HG03196 (cell line): ENCODE results near the gene SELENOI.

ENCODE experiments used
- ATAC-seq: cut with Tn5 transposase; IDR thresholded peaks from one replicate; pipeline ENCODE4 v1.9.1; 2021; ENCODE audit not compliant: unreplicated experiment

SELENOI gene

DNA sequence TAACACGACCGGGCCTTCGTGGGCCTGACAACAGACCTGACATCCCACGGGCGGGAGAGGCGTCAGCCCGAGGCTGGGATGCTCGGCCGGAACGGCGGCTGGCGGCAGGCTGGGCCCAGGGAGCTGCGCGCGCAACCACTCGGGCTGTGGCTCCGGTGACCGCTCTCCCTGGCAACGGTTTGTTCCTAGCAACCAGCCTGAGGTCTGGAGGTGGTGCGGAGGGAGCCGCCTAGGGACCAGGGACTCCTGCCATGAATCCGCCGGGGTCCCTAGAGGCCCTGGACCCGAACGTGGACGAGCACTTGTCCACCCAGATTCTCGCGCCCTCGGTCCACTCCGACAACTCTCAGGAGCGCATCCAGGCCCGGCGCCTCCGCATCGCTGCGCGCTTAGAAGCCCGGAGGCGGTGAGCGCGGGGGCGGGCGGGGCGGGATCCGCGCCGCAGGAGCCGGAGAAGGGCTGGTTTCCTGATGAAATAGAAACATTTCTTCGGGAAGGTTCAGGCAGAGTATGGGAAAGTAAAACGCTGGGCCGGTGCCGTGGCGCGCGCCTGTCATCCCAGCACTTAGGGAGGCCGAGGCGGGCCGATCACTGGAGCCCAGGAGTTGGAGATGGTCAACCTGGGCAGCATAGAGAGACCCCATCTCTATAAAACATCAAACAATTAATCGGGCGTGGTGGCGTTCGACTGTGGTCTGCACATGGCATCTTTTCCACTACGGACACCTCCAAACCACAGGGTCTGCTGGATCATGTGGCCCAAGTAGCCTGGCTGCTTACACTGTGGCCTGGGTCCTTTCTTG is 56.0 kb downstream of the SELENOI start, which contains the start of gene DRC1:
TSS of gene DRC1 (plus strand) at position 182 of the 803 bp plus-strand sequence. CDS start at position 252, 70 bp downstream.
- ATAC-seq = no peak

DNA sequence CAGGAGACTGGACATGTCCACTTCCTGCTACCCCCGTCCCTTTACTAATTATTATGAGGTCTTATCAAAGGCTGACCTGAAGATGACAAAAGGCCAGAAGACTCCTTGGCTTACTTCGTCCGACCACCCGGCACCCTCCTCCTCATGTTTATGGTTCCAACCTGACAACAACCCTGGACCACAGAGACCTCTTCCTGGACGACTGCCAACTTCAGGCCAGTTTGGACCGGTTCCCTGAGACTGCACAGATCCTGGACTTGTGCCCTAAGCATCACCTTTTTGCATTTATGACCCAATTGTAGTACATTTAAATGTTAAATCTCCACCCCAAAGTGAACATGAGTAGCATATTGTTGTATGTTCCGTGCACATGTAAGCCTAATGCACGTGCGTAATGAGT is 61.6 kb downstream of the SELENOI start:
- ATAC-seq = no peak

DNA sequence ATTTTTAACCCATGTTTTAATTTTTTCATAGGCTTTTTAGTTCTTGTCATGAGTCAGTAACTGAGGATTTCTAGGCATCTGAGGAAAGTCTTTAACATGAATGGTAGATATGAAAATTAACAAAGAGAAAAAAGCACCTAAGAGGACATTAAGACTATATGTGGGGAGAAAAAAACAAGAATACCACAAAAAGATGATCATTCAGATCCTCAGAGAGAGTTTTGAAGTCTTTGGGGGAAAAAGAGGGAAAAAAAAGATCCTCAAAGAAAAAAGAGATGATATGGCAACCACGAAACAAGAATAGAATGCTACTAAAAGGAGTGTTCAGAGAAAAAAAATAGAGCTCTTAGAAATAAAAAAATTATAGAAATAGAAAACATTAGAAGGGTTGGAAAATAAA is 63.8 kb downstream of the SELENOI start:
- no peak for ATAC-seq

DNA sequence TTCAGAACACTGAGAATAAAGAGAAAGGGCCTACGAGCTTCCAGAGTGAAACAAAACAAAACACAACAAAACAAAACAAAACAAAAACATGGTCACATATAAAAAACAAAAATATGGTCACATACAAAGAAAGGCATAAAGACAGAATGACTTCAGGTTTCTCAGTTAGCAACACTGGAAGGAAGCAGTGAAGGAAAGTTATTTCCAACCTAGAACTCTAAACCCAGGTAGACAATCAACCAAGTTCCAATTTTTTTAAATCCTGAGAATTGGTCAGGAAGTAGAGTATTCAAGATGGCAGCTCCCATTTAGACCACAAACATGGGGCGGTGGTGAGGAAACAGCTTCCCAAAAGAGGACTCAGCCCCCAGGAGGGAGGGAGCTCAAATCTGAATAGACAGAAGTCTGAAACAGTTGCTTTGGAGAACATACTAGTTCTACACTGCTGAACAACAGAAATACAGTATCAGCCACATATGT is 64.9 kb downstream of the SELENOI start:
- no peak for ATAC-seq

DNA sequence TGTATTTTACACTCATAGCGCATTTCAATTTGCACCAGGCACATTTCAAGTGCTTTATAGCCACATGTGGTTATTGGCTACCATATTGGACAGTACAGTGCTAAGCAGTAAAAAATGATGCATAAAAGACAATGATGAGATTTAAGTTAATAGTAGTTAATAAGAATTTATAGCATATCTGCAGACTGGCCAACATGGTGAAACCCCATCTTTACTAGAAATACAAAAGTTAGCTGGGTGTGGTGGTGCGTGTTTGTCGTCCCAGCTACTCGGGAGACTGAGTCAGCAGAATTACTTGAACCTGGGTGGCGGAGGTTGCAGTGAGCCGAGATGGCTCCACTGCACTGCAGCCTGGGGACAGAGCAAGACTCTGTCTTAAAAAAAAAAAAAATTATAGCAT is 65.5 kb downstream of the SELENOI start:
- ATAC-seq = no peak

DNA sequence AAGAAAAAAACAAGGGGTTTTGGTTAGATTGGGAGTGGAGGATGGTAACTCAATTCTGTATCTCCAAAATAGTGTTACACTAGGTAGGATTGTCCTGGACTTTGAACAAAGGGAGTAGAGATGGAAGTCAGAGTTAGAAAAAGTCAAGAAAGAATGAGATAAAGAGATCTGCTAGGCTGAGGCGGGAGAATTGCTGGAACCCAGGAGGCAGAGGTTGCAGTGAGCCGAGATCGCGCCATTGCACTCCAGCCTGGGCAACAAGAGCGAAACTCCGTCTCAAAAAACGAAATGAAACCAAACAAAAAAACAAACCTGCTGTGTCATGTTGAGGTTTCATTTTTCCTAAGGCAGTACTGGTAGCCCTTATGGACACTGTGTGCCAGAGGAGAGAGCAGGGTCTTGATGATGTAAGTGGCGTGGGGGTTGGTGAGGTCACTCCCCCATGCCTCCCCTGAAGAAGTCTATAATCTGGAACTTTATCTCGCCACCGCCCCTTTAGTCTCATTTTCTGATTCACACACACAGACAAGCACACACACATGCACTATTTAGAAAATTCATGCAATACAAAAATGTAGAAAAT is 66.2 kb downstream of the SELENOI start:
- ATAC-seq = no peak

DNA sequence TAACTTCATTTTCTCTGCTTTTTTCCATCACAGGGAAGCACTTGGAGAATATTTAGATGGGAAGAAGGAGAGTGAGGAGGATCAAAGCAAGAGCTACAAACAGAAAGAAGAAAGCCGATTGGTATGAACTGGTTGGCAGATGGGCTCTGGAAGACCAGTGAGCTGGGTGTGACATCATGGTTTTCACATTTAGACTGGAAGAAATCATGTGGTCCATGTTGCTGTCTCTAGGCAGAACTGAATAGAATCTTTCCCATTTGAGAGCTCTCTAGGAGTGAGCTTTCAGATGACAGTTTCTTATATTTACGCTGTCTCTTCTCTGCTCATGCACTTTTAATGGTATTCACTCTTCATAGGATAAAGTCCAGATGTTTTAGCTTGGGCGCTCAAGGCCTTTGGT is 68.4 kb downstream of the SELENOI start:
- no peak for ATAC-seq

DNA sequence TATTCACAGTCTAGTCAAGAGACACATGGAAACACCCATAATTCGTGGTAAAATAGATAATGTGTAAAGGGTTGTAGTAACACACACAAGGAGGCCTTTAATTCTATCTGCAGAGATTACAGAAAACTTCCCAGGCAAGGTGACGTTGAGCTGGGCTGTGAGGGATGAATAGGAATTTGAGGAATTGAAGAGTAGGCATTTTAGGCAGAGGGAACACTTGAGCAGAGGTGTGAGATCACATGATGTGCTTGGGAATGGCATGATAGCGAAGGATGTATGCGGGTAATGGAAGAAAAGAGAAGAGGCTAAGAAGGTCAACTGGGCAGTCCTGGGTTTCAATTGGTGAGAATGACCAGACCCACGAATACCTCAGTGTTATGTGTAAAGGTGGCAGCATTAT is 76.0 kb downstream of the SELENOI start:
- ATAC-seq = no peak

DNA sequence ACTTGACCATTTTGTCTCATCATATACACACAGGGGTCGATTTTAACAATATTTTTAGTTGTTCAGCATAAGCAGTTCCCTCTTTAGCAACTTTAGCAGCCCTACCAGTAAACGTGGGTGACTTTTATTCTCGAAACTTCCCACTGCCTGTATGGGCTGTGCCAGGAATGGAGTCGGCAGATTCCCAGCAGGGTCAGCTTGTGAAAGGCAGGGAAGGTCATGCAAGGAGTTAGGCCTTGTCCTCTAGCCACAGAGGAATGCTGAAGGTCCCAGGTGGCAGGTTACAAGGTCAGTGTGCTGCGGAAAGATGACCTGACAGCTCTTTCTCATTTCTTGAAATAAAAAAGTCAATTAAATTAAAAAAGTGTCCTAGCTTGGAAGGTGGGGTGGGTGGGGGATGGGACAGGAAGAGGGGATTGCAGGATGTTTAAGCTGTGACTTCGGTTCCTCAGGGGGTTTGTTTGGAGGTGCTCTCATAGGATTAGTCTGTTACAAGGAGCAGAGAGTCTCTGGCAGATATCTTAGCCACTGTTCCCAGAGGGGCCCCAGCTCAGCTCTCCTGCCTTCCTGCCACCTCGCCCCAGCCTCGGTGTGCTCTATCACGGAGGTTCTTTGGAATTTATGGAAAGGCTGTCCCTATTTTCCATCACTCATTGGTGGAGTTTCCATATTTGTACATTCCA is 77.1 kb downstream of the SELENOI start:
- ATAC-seq = no peak

DNA sequence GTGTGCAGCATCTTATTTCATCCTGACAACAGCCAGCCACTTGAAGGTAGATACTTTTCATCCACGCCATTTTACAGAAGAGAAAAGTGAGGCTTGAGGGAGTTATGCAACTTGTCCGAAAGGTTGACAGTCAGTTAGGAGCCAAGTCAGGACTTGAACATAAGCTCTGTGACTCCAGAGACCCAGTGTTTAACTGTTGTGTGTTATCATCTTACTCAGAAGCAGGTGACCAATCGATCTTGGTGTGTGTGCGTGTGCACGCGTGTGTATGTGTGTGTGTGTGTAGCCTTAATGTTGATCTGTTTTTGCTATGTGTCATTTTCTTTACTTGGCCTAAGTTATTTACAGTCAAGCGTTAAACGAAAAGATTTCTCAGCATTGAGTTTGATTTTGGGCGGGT is 77.8 kb downstream of the SELENOI start:
- ATAC-seq = no peak

DNA sequence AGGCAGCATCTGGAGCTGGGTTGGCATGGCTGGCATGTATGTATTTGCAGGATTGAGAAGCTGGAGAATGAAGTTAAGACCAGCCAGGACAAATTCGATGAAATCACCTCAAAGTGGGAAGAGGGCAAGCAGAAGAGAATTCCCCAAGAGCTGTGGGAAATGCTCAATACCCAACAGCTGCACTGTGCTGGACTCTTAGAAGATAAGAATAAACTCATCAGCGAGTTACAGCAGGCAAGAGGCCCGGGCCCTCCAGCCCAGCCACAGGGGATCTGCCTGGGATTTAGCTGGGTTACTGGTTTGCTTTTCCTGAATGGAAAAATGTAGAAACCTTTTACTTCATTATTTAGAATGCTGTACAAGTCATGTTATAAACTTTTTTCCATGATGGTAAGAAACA is 78.3 kb downstream of the SELENOI start:
- ATAC-seq = no peak

DNA sequence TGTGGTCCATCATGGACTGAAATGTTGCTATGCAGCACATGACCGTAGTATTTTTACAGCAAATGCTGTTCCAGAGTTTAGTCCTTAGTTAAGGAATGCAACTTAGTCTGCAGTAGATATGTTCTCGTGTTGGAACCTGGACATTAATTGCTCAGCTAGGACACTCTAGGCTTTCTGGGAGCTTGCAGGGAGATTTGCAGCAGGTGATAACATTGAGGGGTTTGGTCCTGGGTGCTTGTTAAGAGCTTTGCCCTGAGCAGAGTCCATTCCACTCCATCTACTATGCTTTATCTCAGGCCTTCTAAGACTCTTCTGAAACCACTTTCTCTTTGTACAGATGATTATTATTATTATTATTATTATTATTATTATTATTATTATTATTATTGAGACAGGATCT is 82.9 kb downstream of the SELENOI start:
- no peak for ATAC-seq

DNA sequence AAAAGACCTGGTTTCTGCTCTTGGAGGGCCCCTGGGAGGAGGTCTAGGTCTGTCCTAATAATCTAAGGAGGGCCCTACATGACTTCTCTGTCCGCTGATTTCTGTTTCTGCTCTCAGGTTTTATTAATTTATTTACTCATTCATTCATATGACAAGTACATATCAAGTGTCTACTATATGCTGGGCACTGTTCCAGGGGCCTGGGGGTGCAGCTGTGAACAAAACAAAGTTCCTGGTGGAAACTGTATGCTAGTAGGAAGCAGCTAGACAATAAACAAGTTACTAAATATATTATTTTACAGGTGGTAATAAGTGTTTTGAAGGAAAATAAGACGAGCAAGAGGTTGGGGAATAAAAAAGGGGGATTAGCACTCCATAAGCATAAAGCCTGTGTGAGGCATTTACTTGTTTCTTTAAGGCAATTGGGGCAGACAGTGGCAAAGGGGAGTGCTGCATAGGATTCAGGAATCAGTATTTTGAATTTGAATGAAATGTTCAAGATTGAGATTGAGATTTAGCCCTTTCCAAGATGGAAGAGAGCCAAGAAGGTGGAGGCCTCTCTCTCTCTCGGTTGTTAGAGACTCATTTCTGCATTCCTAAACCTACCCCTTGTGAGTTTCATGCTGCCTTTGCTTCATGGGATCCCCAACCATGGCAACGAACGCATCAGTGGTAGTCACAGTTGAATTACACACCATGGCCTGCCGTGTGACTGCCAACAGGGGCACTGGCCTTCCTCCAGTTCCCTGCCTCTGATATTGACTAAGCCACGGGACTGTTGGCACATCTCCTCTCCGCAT is 84.0 kb downstream of the SELENOI start:
- ATAC-seq = no peak

DNA sequence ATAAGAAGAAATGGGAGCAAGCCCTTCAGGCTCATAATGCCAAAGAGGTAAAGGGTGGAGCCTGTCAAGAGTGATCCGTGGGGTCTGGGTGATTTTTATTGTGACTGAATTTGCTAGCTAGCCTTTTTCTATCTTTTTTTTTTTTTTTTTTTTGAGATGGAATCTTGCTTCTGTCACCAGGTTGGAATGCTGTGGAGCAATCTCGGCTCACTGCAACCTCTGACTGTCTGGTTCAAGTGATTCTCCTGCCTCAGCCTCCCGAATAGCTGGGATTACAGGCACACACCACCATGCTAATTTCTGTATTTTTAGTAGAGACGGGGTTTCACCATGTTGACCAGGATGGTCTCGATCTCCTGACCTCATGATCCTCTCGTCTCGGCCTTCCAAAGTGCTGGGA is 84.9 kb downstream of the SELENOI start:
- ATAC-seq = no peak

DNA sequence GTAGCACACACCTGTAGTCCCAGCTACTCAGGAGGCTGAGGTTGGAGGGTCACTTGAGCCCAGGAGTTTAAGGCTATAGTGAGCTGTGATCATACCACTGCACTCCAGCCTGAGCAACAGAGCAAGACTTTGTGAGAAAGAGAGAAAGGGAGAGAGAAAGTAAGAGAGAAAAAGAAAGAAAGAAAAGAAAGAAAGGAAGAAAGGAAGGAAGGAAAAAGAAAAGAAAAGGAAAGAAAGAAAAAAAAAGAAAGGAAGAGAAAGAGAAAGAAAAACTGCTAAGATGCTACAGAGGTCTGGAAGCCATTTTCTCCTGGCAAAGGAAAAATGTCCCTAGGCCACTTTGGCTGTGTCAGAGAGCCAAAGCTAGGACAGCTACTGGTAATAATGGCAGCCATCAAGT is 86.4 kb downstream of the SELENOI start:
- no peak for ATAC-seq

DNA sequence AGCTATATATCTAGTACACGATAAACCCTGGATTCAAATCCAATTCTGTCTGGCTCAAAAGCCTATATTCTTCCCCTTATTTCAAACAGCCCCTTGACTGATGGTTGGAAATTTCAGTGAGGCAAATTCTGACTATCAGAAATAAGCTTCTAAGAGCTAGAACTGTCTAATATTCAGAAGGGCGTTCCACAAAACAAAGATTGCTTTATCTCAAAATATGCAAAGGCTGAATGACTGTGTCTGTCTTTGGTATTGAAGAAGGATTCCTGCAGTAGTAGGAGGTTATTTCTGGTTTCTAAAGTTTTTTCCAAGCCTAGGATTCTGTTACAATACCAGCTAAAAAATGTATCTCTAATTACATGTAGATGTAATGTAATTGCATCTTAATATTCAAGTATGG is 86.9 kb downstream of the SELENOI start:
- no peak for ATAC-seq

DNA sequence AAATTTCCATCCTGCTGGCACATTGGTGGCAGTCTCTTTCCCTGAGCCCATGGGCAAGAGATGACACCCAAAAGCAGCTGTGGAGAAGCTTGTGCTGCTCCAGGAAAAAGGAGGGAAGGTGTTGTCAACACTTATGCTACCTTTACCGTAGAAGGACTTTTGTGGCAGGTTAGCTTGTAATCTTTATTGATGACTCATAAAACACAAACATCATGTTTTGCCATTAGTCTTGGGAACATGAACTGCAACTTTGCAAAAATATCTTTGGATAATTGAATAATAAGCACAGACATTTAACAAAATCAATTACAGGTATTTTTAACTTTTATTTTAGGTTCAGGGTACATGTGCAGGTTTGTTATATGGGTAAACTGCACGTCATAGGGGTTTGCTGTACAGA is 89.2 kb downstream of the SELENOI start:
- ATAC-seq = no peak

DNA sequence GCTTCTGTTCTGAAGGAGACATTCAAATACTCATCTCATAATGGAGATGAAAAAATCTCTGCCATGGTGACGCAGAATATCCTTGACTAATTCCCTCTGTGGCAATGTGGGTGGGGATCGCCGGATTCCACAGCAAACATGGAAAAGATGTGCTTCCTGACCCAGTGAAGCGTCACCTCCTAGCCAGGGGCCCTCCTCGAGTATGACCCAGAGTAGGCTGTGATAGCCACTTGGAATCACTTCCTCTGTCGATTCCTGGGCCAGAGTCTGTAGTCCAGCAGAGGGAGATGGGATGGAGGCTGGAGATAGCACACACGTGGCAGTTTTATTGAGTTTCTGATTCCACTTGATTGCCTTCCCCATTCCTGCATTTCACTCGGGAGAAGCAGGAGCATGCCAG is 92.6 kb downstream of the SELENOI start:
- no peak for ATAC-seq

DNA sequence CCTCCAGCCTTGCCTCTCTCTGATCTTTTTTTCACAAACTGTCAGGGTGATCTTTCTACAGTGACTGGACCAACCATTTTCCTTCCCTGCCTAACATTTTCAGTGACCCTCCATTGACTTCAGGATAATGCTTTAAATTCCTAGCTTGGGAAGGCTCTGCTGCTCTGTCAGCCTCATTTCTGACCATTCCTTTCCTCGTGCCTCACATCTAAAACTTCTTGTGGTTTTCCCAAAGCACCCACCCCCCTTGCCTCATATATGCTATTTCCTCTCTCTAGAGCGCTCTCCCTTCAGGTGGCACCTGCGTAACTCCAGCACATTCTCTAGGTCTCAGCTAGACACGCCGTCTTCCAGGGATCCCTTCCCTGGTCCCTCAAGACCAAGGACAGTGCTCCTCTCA is 93.0 kb downstream of the SELENOI start:
- no peak for ATAC-seq

DNA sequence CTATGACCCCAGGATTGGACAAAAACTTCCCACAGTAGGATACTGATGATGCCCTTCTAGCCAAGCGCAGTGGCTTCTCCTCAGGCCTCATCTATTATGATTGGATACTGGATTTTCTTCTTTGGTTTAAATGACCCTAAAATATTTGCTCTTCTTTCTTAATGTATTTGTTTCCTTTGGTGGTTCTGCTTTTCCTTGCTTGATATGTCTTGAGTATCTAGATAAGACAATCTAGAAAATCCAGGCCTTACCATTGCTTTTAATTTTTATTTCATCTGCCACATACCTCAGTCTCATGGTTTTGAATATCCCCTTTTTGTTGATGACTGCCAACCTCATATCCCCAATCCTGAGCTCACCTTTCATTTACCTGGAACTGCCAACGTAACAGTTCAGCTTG is 96.4 kb downstream of the SELENOI start:
- no peak for ATAC-seq

DNA sequence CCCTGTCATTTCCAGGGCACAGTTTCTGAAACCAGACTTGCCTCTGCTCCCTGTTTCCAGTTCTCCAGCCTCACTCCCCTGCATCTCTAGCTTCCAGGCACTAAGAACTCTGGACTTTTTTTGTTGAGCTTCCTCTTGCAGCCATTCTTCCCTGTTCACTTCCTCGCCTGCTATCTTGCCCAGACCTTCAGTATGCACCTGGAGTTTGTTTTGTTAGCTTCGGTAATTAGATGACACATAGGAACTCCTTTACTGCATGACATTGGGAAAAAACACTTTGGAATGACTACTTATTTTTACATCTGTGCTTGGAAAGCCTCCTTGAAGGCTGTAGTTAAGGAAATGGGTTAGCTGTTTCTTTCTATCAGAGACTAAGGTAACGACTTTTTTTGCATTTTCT is 96.8 kb downstream of the SELENOI start:
- ATAC-seq = no peak
